SH-SY5Y (cell line): ENCODE measurements around the gene ULK1.

Experiments
- GATA2 ChIP-seq: IDR thresholded peaks from 2 replicates; pipeline ENCODE4 v1.6.1; 2011; ENCODE audit warnings: mild to moderate bottlenecking, low read depth, low read length
- GATA3 ChIP-seq: IDR thresholded peaks from 2 replicates; pipeline ENCODE4 v1.6.1; 2011; ENCODE audit warnings: low read depth, mild to moderate bottlenecking, low read length, moderate library complexity

ULK1 gene

DNA sequence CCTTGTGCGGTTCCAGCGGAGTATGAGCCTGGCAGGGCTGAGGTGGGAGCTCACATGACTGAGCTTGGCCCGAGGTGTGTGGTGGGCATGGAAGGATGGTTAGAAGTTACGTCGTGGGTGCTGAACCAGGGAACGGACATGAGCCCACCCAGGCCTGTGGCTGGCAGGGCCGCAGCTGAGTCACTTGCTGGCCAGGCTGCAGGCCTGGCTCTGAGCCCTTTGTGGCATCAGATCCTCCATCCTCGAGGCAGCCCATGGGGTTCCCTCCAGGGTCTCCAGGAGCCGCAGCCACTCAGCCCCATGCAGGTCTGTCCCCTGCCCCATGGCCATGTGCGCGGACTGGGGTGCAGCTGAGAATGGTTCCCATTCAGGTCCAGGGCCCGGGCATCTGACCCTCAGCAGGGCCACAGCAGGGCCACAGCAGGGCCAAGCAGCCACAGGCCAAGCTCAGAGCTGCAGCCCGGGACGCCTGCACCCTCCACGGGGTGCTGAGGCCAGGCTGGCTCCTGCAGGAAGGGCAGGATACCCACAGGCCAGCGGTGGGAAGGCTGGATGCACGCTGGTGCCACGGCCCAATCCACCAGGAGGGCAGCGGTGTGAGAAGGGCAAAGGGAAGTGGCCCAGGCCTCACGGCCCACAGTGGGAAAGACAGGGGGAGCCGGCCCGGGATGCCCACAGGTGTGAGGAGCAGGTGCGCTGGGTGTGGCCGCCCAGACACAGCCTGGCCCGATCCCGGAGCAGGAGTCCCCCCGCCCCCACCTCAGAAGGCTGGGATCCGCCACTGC lies 26.3 kb upstream of the ULK1 start:
- TF ChIP-seq GATA3: no peak
- TF ChIP-seq GATA2: no peak

DNA sequence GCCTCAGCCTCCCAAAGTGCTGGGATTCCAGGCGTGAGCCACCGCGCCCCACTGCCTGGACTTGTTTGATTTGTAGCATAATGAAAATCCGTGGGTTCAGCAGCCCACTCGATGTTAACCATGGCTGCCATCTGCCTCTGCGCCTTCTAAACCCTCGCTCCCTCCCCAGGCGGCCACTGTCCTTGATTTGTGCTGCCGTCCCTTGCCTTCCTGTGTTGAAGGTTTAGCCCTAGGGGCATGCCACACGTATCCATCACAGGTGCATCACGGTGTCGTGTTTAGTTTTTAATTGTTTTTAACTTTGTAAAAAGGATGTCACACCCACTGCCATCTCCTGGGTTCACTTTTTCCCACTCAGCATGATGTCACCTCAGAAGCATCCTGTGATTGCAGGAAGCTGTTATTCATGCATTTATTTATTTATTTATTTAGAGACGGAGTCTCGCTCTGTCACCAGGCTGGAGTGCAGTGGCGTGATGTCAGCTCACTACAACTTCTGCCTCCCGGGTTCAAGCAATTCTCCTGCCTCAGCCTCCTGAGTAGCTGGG lies 24.5 kb upstream of the ULK1 start:
- TF ChIP-seq GATA2: no peak
- no peak for TF ChIP-seq GATA3

DNA sequence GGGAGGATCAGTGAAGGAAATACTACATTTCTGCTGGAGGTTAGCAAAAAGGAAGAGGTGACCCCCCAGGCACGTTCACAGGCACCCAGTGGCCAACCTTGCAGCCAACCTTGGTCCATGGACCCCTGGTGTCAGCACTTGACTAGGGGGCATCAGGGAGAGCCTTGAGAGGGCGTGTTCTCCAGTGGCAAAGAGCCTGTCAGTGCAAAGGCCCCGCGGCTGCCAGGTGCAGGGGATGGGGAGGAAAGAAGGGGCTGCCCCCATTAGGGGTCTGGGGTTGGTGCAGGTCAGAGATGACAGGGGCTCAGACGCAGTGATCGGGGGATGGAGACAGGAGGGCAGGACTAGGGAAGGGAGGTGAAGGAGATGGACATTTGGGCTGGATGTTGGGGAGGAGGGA lies 22.7 kb upstream of the ULK1 start:
- no peak for TF ChIP-seq GATA2
- TF ChIP-seq GATA3: no peak

DNA sequence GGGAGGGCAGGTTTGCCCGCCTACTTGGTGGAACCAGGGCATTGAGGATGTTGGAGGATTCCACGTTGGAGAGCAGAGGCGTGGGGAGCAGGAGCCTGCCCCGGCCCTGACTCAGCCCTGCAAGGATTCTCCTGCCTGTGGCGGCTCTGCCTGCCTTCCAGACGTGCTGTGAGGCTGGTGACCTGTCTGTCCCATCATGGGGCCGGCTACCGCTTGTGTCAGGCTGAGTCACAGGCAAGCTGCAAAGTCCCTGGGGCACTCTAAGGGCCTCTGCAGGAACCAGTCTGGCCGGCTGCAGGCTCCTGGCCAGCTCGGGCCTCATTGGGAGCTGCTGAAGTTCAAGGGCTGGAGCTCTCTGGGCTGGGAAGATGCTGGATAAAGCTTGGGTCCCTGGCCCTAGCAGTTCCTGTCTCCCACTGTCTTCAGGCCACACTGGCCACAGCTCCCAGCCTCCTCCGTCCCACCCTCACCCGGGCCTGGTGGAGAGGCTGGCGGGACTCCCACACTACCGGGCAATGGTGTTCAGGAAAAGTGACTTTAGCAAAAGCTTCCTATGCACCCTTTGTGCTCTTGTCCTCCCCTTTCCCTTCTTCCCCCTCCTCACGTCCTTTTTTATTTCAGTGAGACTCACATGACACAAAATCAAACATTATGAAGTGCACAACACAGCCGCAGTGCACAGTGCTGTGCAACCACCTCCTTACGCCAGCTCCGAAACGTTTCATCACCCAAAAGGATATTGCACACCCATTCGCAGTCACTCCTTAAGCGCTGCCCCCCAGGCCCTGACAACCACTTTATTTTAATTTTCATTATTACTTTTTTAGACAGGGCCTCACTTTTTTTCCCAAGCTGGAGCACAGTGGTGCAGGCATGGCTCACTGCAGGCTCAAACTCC lies 22.0 kb upstream of the ULK1 start:
- TF ChIP-seq GATA2 (no peak), GATA3 (no peak)

DNA sequence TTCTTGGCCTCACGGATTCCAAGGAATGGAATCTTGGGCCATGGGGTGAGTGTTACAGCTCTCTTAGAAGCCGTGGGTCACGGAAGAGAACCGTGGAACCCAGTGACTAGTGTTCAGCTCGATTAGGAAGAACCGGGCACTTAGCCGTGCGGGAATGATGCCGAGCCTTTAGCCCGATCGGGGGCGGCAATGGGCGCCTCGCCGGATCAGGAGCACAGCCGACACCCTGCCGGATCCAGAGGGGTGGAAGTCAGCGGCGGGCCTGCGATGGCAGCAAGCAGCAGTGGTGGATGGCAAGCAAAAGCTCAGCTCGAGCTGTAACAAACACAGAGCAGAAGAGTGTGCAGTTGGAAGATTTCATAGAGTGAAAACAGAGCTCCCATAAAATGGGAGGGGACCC lies 21.1 kb upstream of the ULK1 start:
- TF ChIP-seq GATA3: no peak
- TF ChIP-seq GATA2: no peak

DNA sequence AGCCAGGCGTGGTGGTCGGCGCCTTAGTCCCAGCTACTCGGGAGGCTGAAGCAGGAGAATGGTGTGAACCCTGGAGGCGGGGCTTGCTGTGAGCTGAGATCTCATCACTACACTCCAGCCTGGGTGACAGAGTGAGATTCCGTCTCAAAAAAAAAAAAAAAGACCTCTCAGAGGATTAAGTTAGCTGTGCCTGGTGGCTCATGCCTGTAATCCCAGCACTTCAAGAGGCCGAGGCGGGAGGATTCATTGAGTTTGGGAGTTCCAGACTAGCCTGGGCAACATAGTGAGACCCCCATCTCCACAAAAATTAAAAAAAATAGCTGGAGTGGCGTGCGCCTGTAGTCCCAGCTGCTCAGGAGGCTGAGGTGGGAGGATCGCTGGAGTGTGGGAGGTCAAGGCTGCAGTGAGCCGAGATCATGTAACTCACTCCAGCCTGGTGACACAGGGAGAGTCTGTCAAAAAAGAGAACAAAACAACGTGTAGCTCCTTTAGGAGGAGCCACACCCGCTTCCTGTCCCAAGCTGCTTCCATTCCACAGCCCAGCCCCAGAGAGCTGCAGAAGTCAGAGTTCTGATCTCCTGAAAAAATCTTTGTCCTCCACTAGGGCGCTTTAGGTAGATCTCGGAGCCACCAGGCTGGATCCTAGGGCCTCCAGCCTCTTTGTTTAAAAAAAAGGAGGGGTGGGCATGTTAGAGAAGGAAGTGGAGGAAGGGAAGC lies 11.5 kb upstream of the ULK1 start:
- TF ChIP-seq GATA3 (no peak), GATA2 (no peak)

DNA sequence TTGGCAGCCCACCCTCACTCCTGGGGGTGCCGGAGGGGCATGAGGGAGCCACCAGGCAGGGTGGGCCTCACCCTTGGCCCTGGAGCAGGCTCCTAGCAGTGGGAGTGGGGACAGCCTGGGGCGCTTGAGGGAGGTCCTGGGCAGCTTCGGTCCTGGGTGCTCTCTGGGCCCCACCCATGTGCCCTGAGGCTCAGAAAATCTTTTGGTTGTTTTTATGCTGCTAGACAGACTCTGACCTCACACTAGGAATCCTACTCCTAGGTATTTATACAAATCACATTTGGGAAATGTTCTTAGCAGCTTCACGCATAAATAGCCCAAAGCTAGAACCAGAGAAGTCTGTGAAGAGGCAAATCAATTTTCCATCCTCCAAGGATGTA lies 10.9 kb upstream of the ULK1 start:
- TF ChIP-seq GATA2 (no peak), GATA3 (no peak)

DNA sequence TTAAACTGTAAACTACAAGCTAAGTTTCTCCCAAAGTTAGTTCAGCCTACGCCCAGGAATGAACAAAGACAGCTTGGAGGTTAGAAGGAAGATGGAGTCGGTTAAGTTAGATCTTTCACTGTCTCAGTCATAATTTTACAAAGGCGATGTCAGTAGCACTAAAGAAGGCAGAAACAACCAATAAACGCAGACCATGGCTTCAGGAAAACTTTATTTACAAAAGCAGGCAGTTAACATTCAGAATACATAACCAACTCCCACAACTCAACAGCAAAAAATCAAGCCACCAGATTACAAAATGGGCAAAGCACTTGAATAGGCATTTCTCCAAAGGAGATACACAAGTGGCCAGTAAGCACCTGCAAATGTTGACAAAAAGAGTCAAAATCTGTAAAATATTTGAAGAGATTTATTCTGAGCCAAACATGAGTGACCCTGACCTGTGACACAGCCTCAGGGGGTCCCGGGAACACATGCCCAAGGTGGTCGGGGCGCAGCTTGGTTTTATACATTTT lies 8.8 kb upstream of the ULK1 start:
- TF ChIP-seq GATA2 (no peak), GATA3 (no peak)

DNA sequence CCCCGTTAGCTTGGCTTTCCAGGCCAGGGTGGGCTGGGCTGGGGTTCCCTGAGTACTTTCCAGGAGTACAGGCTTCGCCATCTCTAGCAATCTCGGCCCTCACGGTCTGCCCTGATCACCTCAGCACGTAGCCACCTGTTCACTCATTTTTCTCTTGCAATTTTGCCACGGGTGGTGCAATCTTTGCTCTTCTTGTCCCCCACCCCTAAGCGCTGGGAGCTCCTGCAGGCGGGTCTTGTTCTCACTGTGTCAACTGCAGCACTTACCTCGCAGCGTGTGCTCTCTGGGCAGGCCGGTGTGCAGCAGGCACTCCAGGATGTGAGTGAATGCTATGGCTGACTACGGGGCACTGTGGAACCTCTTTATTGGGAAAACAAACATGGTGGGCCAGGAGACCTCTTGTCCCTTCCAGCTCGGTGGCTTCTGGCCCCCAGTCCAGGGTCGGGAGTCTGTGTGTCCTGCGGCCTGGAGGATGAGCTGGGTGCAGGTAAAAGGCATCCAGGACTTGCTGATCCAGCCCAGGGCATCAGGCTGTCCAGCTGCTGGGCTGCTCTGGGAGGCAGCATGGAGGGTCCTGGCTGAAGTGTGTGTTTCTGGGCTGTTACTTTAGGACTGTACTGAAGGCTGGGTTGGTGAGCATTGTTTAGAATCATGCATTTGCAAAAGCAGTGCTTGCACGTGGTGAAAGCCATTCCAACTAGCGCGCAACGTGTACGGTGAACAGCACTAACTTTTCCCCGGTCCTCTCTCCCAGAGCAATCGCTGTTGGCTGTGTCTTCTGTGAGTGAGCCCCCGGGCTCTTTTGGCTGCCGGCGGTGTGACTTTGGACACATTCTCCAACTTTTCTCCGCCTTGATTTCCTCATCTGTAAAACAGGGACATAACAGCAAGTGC lies 1.5 kb upstream of the ULK1 start:
- TF ChIP-seq GATA3 (no peak), GATA2 (no peak)

DNA sequence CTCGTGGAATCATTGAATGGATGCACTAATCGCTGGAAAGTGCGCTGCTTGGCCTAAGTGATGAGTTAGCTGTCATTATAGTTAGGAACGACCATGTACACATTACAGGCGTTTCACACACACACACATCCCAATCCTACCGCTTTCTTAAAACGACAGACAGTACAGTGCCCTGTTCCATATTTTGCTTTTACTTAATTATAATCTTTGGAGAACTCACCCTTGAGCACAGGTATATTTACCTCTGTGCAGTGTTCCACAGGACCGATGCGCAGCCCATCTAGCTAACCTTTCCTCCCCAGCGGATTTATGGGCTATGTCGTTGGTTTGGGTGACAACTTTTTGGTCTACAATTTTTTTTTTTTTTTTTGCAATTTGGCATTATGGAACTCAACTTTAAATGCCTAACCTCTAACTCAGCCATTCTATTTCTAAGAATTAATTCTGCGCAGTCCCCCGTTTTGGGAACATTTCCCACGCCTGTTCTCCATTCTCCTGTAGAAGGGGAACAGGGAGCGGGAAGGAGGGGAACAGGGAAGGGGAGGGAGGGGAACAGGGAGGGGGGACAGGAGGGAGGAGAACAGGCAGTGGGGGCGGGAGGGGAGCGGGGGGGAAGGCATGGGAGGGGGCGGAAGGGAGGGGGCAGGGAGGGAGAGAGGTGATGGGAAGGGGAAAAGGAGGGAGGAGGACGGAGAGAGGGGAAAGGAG lies 663 bp upstream of the ULK1 start:
- TF ChIP-seq GATA2 (no peak), GATA3 (no peak)

DNA sequence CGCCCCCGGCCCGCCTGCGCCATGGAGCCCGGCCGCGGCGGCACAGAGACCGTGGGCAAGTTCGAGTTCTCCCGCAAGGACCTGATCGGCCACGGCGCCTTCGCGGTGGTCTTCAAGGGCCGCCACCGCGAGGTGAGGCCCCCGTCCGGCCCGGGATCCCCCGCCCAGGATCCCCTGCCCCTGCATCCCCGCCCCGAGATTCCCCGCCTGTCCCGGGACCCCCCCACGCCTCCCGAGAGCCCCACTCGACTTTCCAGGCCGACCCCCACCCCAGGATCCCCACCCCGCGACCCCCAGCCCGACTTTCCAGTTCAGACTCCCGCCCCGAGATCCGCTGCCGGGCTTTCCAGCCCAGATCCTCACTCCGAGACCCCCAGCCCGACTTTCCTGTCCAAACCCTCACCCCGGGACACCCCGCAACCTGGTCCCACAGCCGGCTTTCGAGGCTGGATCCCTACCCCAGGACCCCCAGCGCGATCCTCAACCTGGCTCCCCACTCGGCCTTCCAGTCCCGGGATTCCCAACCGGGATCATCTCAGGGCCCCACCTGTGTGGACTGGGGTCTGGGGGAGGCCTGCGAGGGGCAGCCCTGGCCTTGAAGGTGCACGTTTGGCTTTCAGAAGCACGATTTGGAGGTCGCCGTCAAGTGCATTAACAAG lies 688 bp downstream of the ULK1 start:
- no peak for TF ChIP-seq GATA3
- no peak for TF ChIP-seq GATA2

DNA sequence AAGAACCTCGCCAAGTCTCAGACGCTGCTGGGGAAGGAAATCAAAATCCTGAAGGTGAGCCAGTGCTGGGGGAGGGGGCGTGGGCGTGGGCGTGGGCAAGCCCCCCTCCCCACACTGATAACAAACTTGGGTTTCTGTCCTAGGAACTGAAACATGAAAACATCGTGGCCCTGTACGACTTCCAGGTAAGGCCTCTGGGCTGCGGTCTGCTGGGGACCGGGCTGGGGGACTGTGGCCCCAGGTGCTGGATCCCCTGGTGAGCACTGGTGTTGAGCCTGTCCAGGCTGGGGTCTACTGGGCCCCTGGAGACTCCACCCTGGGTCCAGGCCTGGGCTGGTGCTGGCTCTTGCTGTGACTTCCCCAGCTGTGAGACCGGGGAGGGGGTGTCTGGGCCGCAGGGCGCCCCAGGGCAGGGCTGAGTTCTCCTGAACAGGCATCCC lies 1.2 kb downstream of the ULK1 start:
- no peak for TF ChIP-seq GATA3
- no peak for TF ChIP-seq GATA2
